Psoas muscle (tissue), 8 donors: ENCODE data around the gene SLC28A2. TPM values are rescaled to one million over a fixed set of nuclear protein-coding genes. Genes with fewer than 3 reads are reported as not detected.

Experiments
- ATAC-seq, 4 donors: fragments of 200-7000 bp; cut with Tn5 transposase; one replicate each; pipeline ENCODE4 v1.9.1; 2020; ENCODE audit warnings: moderate library complexity in 3 of 4, mild to moderate bottlenecking in 2 of 4
- DNase-seq, 2 donors: peaks; one replicate each; pipeline ENCODE4 v3.0.0-alpha.2; 2020
- H3K27ac ChIP-seq: fragments of 200-600 bp; one replicate; pipeline ENCODE4 v1.8.0; 2022
- H3K27me3 ChIP-seq, 3 donors: fragments of 200-600 bp in 1 of 3; one replicate each; pipeline versions ENCODE4 v1.6.1 to v1.8.0; 2013 to 2022; ENCODE audit warnings: low read length in 2 of 3, mild to moderate bottlenecking in 2 of 3, moderate library complexity in 1 of 3; ENCODE audit not compliant: insufficient read depth in 3 of 3
- H3K36me3 ChIP-seq, 2 donors: fragments of 200-600 bp in 1 of 2; one replicate each; pipeline versions ENCODE4 v1.6.1 to v1.8.0; 2013 to 2022; ENCODE audit warnings: low read depth in 1 of 2, mild to moderate bottlenecking in 1 of 2, moderate library complexity in 1 of 2; ENCODE audit not compliant: insufficient read depth in 1 of 2
- H3K4me1 ChIP-seq: fragments of 200-600 bp; one replicate; pipeline ENCODE4 v1.8.0; 2022
- H3K4me3 ChIP-seq: fragments of 200-600 bp; one replicate; pipeline ENCODE4 v1.8.0; 2022; ENCODE audit warnings: mild to moderate bottlenecking
- H3K9me3 ChIP-seq: fragments of 200-600 bp; one replicate; pipeline ENCODE4 v1.8.0; 2022
- CTCF ChIP-seq: fragments of 200-600 bp; IDR thresholded peaks from one replicate; pipeline ENCODE4 v1.8.0; 2022; ENCODE audit warnings: antibody characterized with exemption
- WGBS, 3 donors: extraction: QIAGEN DNeasy Blood & Tissue Kit; methylation state at CpG; one replicate each; pipeline versions ENCODE4 v1.1.6 to v1.1.7; 2013; 5-methylcytosine and 5-hydroxymethylcytosine counted together
- intact Hi-C, 2 donors: fragments of 100-400 bp; cut with DNase I; formaldehyde crosslinking; loops; one replicate each; pipeline versions ENCODE4 v1.11.0 to v1.14.2; 2022
- polyA plus RNA-seq, 3 donors: library from polyadenylated mRNA; stranded (reverse); fragments of 200-250 nt; gene quantifications; one replicate each; pipeline ENCODE4 v1.2.3, GENCODE V29; 2013
- total RNA-seq, 4 donors: library from RNA; stranded (reverse); fragmentation: NEBNext Ultra II Directional in 2 of 4; extraction: Animal tissue kit (Norgen Biotek cat#: 25700) in 2 of 4; gene quantifications; one replicate each; pipeline versions ENCODE4 v1.2.1 to v1.2.4, GENCODE V29; 2021 to 2023
- donor health status: healthy with polysubstance abuse.
- donor health status: DM: no; HTN: no; CAD: no; lungs with moderate emphysema.
- donor health status: Bipolar disorder and iron deficiency.
- donor health status: healthy.
- donor health status: DM: yes; HTN: yes; CAD: no.
- donor health status: DM: no; HTN: no; CAD: no.
- donor health status: DM: no; HTN: no; CAD: no.
- donor health status: DM: yes; HTN: yes; CAD: no.

SLC28A2 gene
- total and polyA plus RNA-seq, 7 donors: 0.01 TPM; not detected in 6

- no peak overlapping the region for H3K4me3 ChIP-seq
- H3K27ac ChIP-seq: no peak overlapping the region
- no peak for ATAC-seq
- no peak for DNase-seq
- 86 to 87% (median 87%) methylated on average over 2 of the region's 2 CpGs for WGBS, 3 donors
- H3K4me1 ChIP-seq: no peaks in the 10 kb centered on the region
- intact Hi-C loops: no loop called here
- H3K36me3 ChIP-seq: no peaks in the 10 kb centered on the region
- H3K9me3 ChIP-seq: no peaks in the 10 kb centered on the region
- no peak for TF ChIP-seq CTCF
- H3K27me3 ChIP-seq: no peaks in the 10 kb centered on the region
Observed at GRCh38 chr15:45259796-45260195, 7.8 kb downstream of the SLC28A2 start.

- no peak overlapping the region for H3K27ac ChIP-seq
Observed at GRCh38 chr15:45262906-45263461, 10.9 kb downstream of the SLC28A2 start.

DNA sequence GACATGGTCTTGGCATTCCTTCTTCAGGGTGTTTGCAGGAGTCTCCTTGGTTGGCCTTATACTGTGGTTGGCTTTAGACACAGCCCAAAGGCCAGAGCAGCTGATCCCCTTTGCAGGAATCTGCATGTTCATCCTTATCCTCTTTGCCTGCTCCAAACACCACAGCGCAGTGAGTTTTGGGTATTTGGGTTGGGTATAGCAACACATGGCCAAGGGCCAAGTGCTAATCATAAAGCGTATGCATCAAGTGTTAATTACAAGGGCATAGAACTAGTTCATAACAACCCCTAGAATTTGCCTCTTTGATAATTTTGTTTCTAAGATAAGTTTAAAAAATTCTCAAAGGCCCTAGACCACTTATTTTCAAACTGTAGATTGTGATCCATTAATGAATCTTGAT, 11.8 kb downstream of the SLC28A2 start:
- no peak for TF ChIP-seq CTCF
- intact Hi-C loops: no loop called here
- WGBS, 3 donors: 97 to 100% (median 97%) methylated on average over 2 of the region's 2 CpGs

More at GRCh38 chr15:45262906-45263461, 10.9 kb downstream of the SLC28A2 start:
- no peak overlapping the region for H3K4me3 ChIP-seq
- DNase-seq: no peak
- no peaks in the 10 kb centered on the region for H3K36me3 ChIP-seq
- 77 to 85% (median 79%) methylated on average over 4 of the region's 4 CpGs for whole genome bisulfite sequencing, 3 donors
- TF ChIP-seq CTCF: no peak
- intact Hi-C loops: no loop called here
- no peaks in the 10 kb centered on the region for H3K4me1 ChIP-seq
- H3K27me3 ChIP-seq: no peaks in the 10 kb centered on the region
- ATAC-seq: no peak
- H3K9me3 ChIP-seq: no peaks in the 10 kb centered on the region

GRCh38 chr15:45265506-45265905, 13.5 kb downstream of the SLC28A2 start:
- no peaks in the 10 kb centered on the region for H3K36me3 ChIP-seq
- no peaks in the 10 kb centered on the region for H3K27me3 ChIP-seq
- intact Hi-C loops: no loop called here
- H3K9me3 ChIP-seq: no peaks in the 10 kb centered on the region
- no peak overlapping the region for H3K27ac ChIP-seq
- 87 to 92% (median 91%) methylated on average over 3 of the region's 3 CpGs for WGBS, 3 donors
- no peak overlapping the region for H3K4me3 ChIP-seq
- TF ChIP-seq CTCF: no peak
- no peak for DNase-seq
- no peaks in the 10 kb centered on the region for H3K4me1 ChIP-seq
- ATAC-seq: no peak

More for the DNA sequence above, 11.8 kb downstream of the SLC28A2 start:
- H3K36me3 ChIP-seq: no peaks in the 10 kb centered on the region
- no peak overlapping the region for H3K4me3 ChIP-seq
- ATAC-seq (no peak), DNase-seq (no peak)
- no peaks in the 10 kb centered on the region for H3K27me3 ChIP-seq
- no peaks in the 10 kb centered on the region for H3K4me1 ChIP-seq
- no peak overlapping the region for H3K27ac ChIP-seq
- H3K9me3 ChIP-seq: no peaks in the 10 kb centered on the region

DNA sequence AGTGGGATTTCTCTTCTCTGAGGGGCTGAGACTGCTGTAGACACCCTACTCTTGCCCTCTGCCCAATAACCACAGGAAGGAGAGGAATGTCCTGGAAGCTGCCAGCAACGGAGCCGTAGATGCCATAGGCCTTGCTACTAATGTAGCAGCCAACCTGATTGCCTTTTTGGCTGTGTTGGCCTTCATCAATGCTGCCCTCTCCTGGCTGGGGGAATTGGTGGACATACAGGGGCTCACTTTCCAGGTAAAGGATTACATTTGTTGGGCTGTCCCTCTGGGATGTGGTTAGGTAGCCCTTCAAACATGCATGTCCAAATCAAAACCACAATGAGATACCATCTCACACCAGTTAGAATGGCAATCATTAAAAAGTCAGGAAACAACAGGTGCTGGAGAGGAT, 16.1 kb downstream of the SLC28A2 start:
- Histone ChIP-seq H3K4me1 (no peaks in the 10 kb centered on the region), H3K27me3 (no peaks in the 10 kb centered on the region), H3K36me3 (no peaks in the 10 kb centered on the region), H3K9me3 (no peaks in the 10 kb centered on the region), H3K27ac (no peak overlapping the region), H3K4me3 (no peak overlapping the region)
- intact Hi-C loops: no loop called here
- no peak for TF ChIP-seq CTCF
- DNase-seq (no peak), ATAC-seq (no peak)
- 55 to 66% (median 65%) methylated on average over 2 of the region's 2 CpGs for WGBS, 3 donors
